ENCODE measurements around the gene LPAR1.

Gene LPAR1

DNA sequence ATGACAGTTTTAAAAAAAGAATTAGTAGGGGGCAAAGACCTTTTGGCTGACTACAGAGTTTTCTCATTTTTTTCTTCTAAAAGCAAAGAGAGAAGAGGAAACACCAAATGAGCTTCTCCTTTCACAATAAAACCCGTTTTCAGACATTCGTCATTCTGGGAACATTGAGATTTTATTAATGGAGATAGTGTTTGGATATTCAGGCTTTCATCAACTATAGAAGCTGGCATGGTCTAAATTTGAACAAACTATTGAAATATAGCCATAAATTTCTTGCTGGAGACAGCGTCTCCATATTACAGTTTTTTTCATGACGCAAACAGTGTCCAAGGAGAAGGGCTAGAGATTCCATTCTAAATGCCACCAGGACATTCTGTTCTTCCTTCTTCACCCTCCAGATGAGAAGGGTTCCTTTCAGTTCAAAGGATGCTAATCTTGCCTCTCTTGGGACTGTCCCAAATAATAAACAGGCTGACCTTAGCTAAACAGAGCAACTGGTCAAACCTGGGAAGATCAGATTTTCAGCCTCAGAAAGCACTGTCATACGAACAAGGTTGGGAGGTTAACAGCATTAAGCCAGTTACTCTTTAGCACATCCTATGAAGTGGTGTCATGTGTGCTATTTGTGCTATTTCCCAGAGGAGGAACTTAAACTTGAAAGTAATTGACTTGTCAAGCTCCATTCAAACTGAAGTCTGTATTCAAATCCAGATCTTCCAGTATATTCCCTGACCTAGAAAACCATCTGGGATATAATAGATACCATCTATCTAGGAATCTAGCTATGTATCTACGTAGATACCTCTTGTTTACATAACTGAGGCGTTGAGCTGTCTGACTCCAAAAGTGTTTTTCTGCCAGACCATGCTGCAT lies 125.6 kb downstream of the LPAR1 start:
- no peak for DNase-seq

- DNase-seq, result no peak
Observed at GRCh38 chr9:110911659-110912418, 126.4 kb downstream of the LPAR1 start.

- DNase-seq, result no peak
Observed at GRCh38 chr9:110908894-110909293, 129.4 kb downstream of the LPAR1 start.

GRCh38 chr9:110900917-110901316 lies 137.4 kb downstream of the LPAR1 start:
- no peak for DNase-seq

- no peak for DNase-seq
Observed at GRCh38 chr9:110900456-110900855, 137.8 kb downstream of the LPAR1 start.

GRCh38 chr9:110898866-110899265 lies 139.4 kb downstream of the LPAR1 start:
- DNase-seq, result no peak

GRCh38 chr9:110898358-110898757 lies 139.9 kb downstream of the LPAR1 start:
- DNase-seq, result no peak

- no peak for DNase-seq
Observed at GRCh38 chr9:110897943-110898342, 140.3 kb downstream of the LPAR1 start.

GRCh38 chr9:110895147-110895905 lies 142.9 kb downstream of the LPAR1 start:
- no peak for DNase-seq

- no peak for DNase-seq
Observed at GRCh38 chr9:110894731-110895130, 143.5 kb downstream of the LPAR1 start.

DNA sequence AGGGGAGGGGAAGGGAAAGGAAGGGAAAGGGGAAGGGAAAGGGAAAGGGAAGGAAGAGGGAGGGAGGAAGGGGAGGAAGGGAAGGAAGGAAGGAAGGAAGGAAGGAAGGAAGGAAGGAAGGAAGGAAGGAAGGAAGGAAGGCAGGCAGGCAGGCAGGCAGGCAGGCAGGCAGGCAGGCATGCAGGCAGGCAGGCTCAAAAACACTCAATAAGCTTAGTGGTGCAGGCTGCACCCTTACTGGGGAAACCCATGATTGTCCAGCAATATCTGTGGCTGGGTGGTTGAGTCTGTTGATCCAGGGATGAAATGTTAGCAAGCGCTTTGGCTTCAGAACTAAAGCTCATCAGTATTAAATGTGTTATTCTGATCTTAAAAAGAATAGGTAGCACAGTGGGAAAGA lies 145.6 kb downstream of the LPAR1 start:
- DNase-seq, result no peak

- DNase-seq, result no peak
Observed at GRCh38 chr9:110891760-110892159, 146.5 kb downstream of the LPAR1 start.

DNA sequence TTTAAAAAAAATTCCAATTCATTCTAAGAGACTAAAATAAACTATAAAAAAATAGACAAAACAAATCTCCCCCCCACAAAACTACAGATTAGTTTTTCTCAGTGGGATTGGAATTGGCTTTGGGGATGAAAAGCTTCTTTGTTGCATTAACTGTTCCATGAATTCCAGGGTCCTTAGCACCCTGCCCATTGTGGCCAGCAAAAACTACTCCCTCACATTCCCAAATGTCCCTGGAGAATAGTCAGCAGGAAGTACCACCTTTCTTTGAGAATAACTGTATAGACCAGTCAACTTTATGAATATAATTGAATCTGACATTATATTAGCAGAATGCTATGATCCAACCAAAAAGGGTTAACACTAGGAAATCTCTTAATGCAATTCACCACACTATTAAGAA lies 147.9 kb downstream of the LPAR1 start:
- no peak for DNase-seq

DNA sequence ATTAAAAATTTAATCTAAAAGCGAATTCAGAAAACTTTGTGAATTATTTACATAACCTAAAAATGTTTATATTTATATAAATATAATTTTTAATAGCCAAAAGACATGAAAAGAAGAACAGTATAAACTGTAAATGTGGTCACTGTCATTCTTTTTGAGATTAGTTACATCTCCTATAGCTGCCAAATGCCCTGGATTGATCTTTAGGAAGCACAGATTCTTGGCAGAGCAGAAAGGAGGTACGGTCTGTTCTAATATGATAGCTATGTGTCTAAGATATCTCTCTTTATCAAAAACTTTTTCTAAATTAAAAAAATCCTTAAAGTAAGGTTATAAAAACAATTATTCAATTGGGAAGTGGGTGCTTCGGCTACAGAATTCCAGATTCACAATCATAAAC lies 151.0 kb downstream of the LPAR1 start:
- DNase-seq, result no peak

DNA sequence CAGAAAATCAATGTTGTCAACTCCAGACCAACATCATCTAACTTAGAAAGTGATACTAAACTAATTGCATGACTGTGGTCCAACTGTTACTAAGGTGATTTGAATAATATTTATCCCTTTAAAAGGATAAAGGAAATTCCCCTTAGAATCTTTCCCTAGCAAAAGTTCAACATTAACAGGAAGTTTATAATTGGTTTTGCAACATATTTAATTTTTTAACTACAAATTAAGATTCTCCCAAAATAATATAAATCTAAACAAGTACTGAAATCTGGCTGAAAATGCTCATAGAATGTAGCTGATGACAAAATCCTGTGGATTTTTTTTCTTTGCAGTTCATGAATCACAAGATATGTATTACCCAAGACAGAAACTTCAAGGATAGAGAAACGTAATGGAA lies 151.4 kb downstream of the LPAR1 start:
- no peak for DNase-seq

DNA sequence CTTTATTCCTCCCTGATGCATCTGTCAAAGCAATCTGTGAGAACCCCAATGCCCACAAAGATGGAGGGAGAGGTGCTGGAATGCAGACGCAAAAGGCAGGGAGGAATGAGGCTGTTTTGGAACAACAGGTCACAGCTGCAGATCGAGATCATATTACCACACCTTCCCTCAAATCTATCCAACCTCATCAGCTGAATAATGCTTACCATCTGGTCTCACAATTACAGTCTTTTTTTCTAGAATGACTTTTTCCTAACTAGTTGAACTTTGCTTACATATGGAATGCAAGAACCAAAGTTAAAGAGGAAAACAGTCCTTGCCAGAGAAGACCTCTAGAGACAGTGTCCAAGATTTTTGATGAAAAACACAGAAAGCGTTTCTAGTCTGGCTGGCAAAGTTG lies 158.1 kb downstream of the LPAR1 start:
- no peak for DNase-seq

DNA sequence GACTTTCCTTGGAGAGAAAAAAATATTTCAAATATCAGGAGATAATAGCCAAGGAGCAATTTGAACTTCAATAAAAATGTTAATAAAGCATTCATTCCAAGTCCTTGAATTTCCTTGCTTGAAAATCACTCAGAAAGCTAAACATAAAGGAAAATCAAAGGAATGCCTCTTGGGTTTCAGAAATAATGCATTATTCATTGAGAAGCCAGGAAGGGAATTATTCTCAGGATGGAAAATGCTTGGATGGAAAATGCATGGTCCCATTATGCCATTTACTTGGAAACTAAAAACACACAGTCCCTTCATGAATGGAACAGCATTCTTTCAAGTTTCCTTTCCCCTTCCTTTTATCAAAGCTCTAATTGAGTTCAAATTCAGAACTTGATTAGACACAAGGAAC lies 160.9 kb downstream of the LPAR1 start:
- no peak for DNase-seq

GRCh38 chr9:110876929-110877328 lies 161.3 kb downstream of the LPAR1 start:
- DNase-seq, result no peak

DNA sequence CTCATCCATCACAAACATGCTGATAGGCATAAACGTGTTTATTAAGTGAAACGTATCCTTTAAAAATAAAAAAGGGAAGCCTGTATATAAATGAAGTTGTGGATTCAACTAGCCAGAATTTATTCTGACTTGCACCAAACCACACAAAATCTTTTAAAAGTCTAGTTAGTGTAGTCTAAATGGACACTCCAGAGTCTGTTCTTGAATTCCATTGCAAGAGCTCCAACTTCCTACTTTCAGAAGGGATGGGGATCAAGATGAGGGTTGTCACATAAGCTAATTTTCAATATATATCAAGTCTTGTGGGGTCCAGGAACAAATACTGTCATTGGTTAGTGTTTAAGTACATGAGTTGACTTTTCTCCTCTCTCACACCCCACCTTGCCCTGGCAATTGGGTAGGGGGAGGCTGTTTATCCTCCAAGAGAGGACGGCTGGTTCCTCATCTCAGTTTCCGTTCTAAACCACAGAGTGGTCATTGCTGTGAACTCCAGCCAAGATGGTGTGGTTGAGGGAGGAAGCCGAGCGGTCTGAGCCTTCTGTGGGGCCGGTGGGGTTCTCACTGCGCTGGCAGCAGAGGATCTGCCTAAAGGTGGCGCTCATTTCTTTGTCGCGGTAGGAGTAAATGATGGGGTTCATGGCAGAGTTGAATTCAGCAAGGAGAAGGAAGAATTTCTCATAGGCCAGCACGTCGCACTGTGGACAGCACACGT lies 163.2 kb downstream of the LPAR1 start:
- DNase-seq, result no peak

DNA sequence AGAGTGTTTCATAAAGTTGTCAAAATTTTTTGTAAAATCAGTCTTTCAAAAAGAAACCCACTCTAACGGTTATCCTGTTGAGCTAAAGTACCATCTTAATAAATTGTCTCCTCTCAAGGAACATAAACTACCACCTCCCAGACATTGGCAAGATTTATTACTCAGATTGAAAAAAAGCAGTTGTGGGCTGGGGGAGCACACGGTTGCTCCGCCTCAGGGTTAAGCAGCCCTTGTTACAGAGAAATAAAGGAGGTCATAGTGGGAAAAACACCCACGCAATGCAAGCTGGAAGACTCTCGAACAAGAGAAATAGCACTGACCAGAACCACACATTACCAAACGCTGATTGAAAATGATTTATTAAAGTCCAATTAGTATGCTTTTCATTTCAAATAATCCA lies 165.3 kb downstream of the LPAR1 start:
- no peak for DNase-seq

- no peak for DNase-seq
Observed at GRCh38 chr9:110871736-110872135, 166.5 kb downstream of the LPAR1 start.

DNA sequence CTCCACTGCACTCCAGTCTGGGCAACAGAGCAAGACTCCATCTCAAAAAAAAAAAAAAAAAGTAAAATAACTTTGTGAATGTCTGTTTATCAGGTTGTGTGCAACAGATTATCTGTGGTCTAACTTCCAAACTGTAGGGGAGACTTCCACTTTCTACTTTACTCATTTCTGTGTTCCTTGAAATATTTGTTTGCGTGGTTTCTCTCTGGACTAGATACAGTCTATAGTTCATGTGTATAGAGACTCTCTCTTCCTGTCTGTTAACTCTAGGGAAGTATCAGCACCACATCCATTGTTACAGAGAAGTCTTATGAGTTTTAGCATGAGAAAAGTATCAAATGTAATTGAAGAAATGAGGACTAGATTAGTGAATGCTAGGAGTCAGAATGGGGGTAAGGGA lies 168.3 kb downstream of the LPAR1 start:
- DNase-seq, result no peak

GRCh38 chr9:110864011-110864410 lies 174.3 kb downstream of the LPAR1 start:
- DNase-seq, result no peak
